SK-N-SH (cell line): ENCODE measurements around the gene SORBS2. TPM values are rescaled to one million over a fixed set of nuclear protein-coding genes. Genes with fewer than 3 reads are reported as not detected.

Experiments
- CTCF ChIA-PET: fragments of 300-600, 350-600 bp; formaldehyde crosslinking; extraction: SDS; loops from one replicate; lab custom pipeline; 2021; lab: Yijun Ruan, JAX
- POLR2A ChIA-PET: fragments of 350-600 bp; sonication (Branson Sonifier 250); formaldehyde crosslinking; extraction: SDS; loops from one replicate; lab custom pipeline; 2020; ENCODE audit warnings: antibody characterized with exemption, inconsistent platforms; lab: Yijun Ruan, JAX
- DNase-seq: peaks from one replicate; pipeline ENCODE4 v3.0.0; 2012
- H2AFZ ChIP-seq: fragments of 200-600 bp; sonication (generic); 2 replicates; pipeline ENCODE4 v1.8.1; 2016; ENCODE audit warnings: antibody characterized with exemption, mild to moderate bottlenecking, low read depth
- H3F3A ChIP-seq: fragments of 200-600 bp; sonication (generic); replicated peaks from 2 replicates; pipeline ENCODE3; 2016; ENCODE audit warnings: antibody characterized with exemption, mild to moderate bottlenecking; ENCODE audit not compliant: insufficient read depth
- H3K27ac ChIP-seq, 2 experiments: fragments of 200-500 bp in 1 of 2; fragments of 200-600 bp in 1 of 2; sonication (Bioruptor generic) in 1 of 2; sonication (generic), shearing (Covaris generic) in 1 of 2; 2 replicates each; pipeline versions ENCODE4 v1.5.1 to v1.6.1; 2014 to 2016; ENCODE audit warnings: low read depth in 2 of 2, inconsistent platforms in 1 of 2, low read length in 1 of 2, mild to moderate bottlenecking in 1 of 2, mixed read lengths in 1 of 2
- H3K27me3 ChIP-seq: fragments of 200-600 bp; sonication (generic), shearing (Covaris generic); 2 replicates; pipeline ENCODE4 v1.6.1; 2016; ENCODE audit warnings: mixed run types; ENCODE audit not compliant: insufficient read depth
- H3K36me3 ChIP-seq, 2 experiments: fragments of 200-500 bp in 1 of 2; fragments of 200-600 bp in 1 of 2; sonication (Bioruptor generic) in 1 of 2; sonication (generic) in 1 of 2; replicated peaks in 1 of 2; 2 replicates each; pipeline versions ENCODE3 to v1.5.1; 2014 to 2016; ENCODE audit warnings: low read length in 1 of 2, mild to moderate bottlenecking in 1 of 2; ENCODE audit not compliant: insufficient read depth in 2 of 2, control insufficient read depth in 1 of 2
- H3K4me1 ChIP-seq, 2 experiments: fragments of 200-500 bp in 1 of 2; fragments of 200-600 bp in 1 of 2; sonication (Bioruptor generic) in 1 of 2; sonication (generic), shearing (Covaris generic) in 1 of 2; 2 replicates each; pipeline versions ENCODE4 v1.5.1 to v1.6.1; 2014 to 2016; ENCODE audit warnings: low read depth in 1 of 2, low read length in 1 of 2, mixed run types in 1 of 2; ENCODE audit not compliant: insufficient read depth in 2 of 2, control insufficient read depth in 1 of 2
- H3K4me2 ChIP-seq: fragments of 200-600 bp; sonication (generic), shearing (Covaris generic); 2 replicates; pipeline ENCODE4 v1.6.1; 2017; ENCODE audit warnings: mixed run types
- H3K4me3 ChIP-seq, 2 experiments: fragments of 200-500 bp in 1 of 2; fragments of 200-600 bp in 1 of 2; sonication (Bioruptor generic) in 1 of 2; sonication (generic), shearing (Covaris generic) in 1 of 2; 2 replicates each; pipeline versions ENCODE4 v1.5.1 to v1.8.1; 2014 to 2016; ENCODE audit warnings: low read depth in 2 of 2, inconsistent platforms in 1 of 2, low read length in 1 of 2, mild to moderate bottlenecking in 1 of 2, mixed read lengths in 1 of 2, moderate library complexity in 1 of 2
- H3K79me2 ChIP-seq: fragments of 200-600 bp; sonication (generic); 2 replicates; pipeline ENCODE4 v1.8.1; 2017; ENCODE audit warnings: mild to moderate bottlenecking; ENCODE audit not compliant: insufficient read depth
- H3K9ac ChIP-seq: fragments of 200-600 bp; sonication (generic); 2 replicates; pipeline ENCODE4 v1.6.1; 2017; ENCODE audit warnings: mixed run types
- H3K9me2 ChIP-seq: fragments of 200-600 bp; sonication (generic); 2 replicates; pipeline ENCODE4 v1.6.1; 2017; ENCODE audit warnings: mixed run types
- H3K9me3 ChIP-seq: fragments of 200-600 bp; sonication (generic); 2 replicates; pipeline ENCODE4 v1.6.1; 2017; ENCODE audit warnings: mixed run types, mild to moderate bottlenecking, moderate library complexity
- H4K20me1 ChIP-seq: fragments of 200-600 bp; sonication (generic); 2 replicates; pipeline ENCODE4 v1.6.1; 2017; ENCODE audit warnings: mild to moderate bottlenecking, mixed run types; ENCODE audit not compliant: insufficient read depth
- CHD2 ChIP-seq: fragments of 150-350 bp; IDR thresholded peaks from 2 replicates; pipeline ENCODE4 v1.6.1; 2018; ENCODE audit warnings: low read length; ENCODE audit not compliant: partially characterized antibody
- EP300 ChIP-seq, 2 experiments: IDR thresholded peaks; 2 replicates each; pipeline versions ENCODE4 v1.4.0 to v1.6.1; 2012; ENCODE audit warnings: borderline replicate concordance in 1 of 2, low read depth in 1 of 2, low read length in 1 of 2
- GABPA ChIP-seq: IDR thresholded peaks from 2 replicates; pipeline ENCODE4 v1.4.0; 2012; ENCODE audit warnings: low read depth, mild to moderate bottlenecking
- JUND ChIP-seq: IDR thresholded peaks from 2 replicates; pipeline ENCODE4 v1.4.0; 2012
- MXI1 ChIP-seq: IDR thresholded peaks from 2 replicates; pipeline ENCODE4 v1.6.1; 2012; ENCODE audit warnings: mild to moderate bottlenecking, low read depth, low read length, improper control_type of control experiment
- RAD21 ChIP-seq: IDR thresholded peaks from 2 replicates; pipeline ENCODE4 v1.6.1; 2012; ENCODE audit warnings: mild to moderate bottlenecking, low read length
- RCOR1 ChIP-seq: fragments of 150-350 bp; IDR thresholded peaks from 2 replicates; pipeline ENCODE4 v1.6.1; 2017; ENCODE audit warnings: antibody characterized with exemption, low read length
- RFX5 ChIP-seq: IDR thresholded peaks from 2 replicates; pipeline ENCODE4 v1.6.1; 2012; ENCODE audit warnings: mild to moderate bottlenecking, improper control_type of control experiment, low read length
- SIN3A ChIP-seq: IDR thresholded peaks from 2 replicates; pipeline ENCODE4 v1.6.1; 2012; ENCODE audit warnings: low read depth, mild to moderate bottlenecking, low read length, moderate library complexity, borderline replicate concordance
- SMC3 ChIP-seq: IDR thresholded peaks from 2 replicates; pipeline ENCODE4 v1.6.1; 2012; ENCODE audit warnings: low read depth, low read length, improper control_type of control experiment
- TCF12 ChIP-seq: IDR thresholded peaks from 2 replicates; pipeline ENCODE4 v1.4.0; 2012
- TEAD4 ChIP-seq: IDR thresholded peaks from 2 replicates; pipeline ENCODE4 v1.4.0; 2012; ENCODE audit warnings: mild to moderate bottlenecking, borderline replicate concordance; ENCODE audit not compliant: insufficient read depth
- WGBS: methylation state at CpG from one replicate; pipeline ENCODE4 v1.1.6; 2017; ENCODE audit warnings: low lambda C conversion rate; 5-methylcytosine and 5-hydroxymethylcytosine counted together
- polyA plus RNA-seq, 3 experiments: library from polyadenylated mRNA; depleted of rRNA; stranded (reverse); fragments of >200 nt; gene quantifications; 2 replicates each; pipeline ENCODE4 v1.2.3, GENCODE V29; 2012
- TF ChIP-seq, protein P1 (sequence below): fragments of 150-350 bp; IDR thresholded peaks from 2 replicates; pipeline ENCODE4 v1.6.1; 2017; ENCODE audit warnings: antibody characterized with exemption, low read length, low read depth, borderline replicate concordance
- TF ChIP-seq, protein P2 (sequence below): IDR thresholded peaks from 2 replicates; pipeline ENCODE4; 2012

The SORBS2 gene
- polyA plus RNA-seq, 1 of the 3 experiments (the other 2 are of a cell fraction): 2.5 TPM

DNA sequence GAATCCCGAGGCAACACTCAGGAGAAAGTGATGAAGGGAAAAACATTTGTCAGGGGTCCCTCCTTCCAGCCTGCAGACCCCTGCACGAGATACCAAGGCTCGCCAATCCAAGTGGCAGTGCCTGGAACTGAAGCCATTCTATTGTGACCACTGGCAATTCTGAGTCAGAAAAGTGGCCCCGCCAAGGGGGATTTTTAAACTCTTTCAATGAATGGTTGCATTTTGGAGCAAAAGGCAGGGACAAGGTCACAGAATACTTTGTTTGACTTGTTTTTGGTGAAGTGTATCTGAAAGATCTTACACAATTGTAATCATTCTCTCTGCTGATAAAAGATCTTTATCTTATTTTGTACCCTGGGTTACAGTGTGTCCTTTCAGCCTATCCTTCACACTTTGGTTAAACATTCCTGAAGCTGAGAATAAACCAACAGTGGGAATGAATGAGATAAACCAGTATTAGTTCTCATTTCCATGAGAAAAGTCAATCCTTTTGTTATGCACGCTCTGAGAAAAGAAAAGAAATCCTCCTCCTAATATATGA lies 160.8 kb downstream of the SORBS2 start (continued):
- TF ChIP-seq RCOR1 (no peak), JUND (no peak), TCF12 (no peak), CHD2 (no peak), RAD21 (no peak), MXI1 (no peak), RFX5 (no peak)
- TF ChIP-seq, protein P1, sequence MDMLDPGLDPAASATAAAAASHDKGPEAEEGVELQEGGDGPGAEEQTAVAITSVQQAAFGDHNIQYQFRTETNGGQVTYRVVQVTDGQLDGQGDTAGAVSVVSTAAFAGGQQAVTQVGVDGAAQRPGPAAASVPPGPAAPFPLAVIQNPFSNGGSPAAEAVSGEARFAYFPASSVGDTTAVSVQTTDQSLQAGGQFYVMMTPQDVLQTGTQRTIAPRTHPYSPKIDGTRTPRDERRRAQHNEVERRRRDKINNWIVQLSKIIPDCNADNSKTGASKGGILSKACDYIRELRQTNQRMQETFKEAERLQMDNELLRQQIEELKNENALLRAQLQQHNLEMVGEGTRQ: no peak
- TF ChIP-seq, protein P2, sequence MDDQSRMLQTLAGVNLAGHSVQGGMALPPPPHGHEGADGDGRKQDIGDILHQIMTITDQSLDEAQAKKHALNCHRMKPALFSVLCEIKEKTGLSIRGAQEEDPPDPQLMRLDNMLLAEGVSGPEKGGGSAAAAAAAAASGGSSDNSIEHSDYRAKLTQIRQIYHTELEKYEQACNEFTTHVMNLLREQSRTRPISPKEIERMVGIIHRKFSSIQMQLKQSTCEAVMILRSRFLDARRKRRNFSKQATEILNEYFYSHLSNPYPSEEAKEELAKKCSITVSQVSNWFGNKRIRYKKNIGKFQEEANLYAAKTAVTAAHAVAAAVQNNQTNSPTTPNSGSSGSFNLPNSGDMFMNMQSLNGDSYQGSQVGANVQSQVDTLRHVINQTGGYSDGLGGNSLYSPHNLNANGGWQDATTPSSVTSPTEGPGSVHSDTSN: no peak

DNA sequence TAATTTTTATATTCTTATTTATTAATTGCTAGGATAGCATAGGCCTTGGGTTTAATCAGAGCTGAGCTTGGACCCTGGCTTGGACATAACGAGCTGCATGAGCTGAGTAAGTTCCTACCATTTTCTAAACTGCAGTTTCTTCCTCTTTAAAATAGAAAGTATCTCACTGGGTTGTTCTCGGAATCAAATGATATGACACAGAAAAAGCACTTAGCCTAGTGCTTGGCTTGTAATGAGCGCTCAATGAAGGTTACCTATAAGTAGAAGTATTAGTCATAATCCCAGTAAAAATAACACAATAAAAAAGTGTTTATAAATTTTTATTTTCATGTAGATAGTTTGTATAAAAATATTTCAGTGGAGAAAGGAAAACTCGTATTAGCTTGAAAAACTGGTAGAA lies 163.4 kb downstream of the SORBS2 start:
- Histone ChIP-seq H3K9ac (no peak overlapping the region), H3K4me2 (no peak overlapping the region), H3K4me3 (no peak overlapping the region), H3K79me2 (no peaks in the 10 kb centered on the region), H3K9me2 (no peaks in the 10 kb centered on the region), H3K27me3 (no peaks in the 10 kb centered on the region), H3K4me1 (peaks cover 0 to 10% of the 10 kb centered on the region in 2 experiments; a peak in 1 of 4 replicates), H3K27ac (no peak overlapping the region), H4K20me1 (no peaks in the 10 kb centered on the region), H3K36me3 (no peaks in the 10 kb centered on the region), H3F3A (no peaks in the 10 kb centered on the region), H3K9me3 (no peaks in the 10 kb centered on the region), H2AFZ (no peak overlapping the region)
- DNase-seq: no peak
- POLR2A ChIA-PET: no interaction called here
- CTCF ChIA-PET: no interaction called here
- TF ChIP-seq, protein P2: no peak
- TF ChIP-seq EP300 (IDR thresholded peaks at IDR 0.05; ENCODE audit: borderline replicate concordance in 1 of 2, low read depth in 1 of 2, low read length in 1 of 2): no peak
- no peak for TF ChIP-seq SMC3
- no peak for TF ChIP-seq JUND
- TF ChIP-seq TCF12: no peak
- TF ChIP-seq CHD2: no peak
- no peak for TF ChIP-seq SIN3A
- no peak for TF ChIP-seq GABPA
- no peak for TF ChIP-seq TEAD4
- 67% methylated on average over 4 of the region's 4 CpGs for WGBS
